ENCODE measurements around the gene TINAG.

The TINAG gene

GRCh38 chr6:54403096-54403495 is 94.9 kb downstream of the TINAG start:
- Histone ChIP-seq H3K79me2 (ENCODE audit: insufficient read depth, low read depth) (no peaks in the 10 kb centered on the region), H2AFZ (ENCODE audit: low read depth) (no peak overlapping the region), H3K27me3 (ENCODE audit: insufficient read depth, low read depth) (no peaks in the 10 kb centered on the region), H3K36me3 (ENCODE audit: insufficient read depth) (no peaks in the 10 kb centered on the region), H3K9ac (no peak overlapping the region), H3K4me3 (IDR thresholded peaks at IDR 0.05; ENCODE audit: insufficient read depth, low read depth, low read length) (no peak overlapping the region), H3K4me2 (no peak overlapping the region), H3K4me1 (ENCODE audit: low read depth, poor library complexity, severe bottlenecking) (no peaks in the 10 kb centered on the region), H3K27ac (no peak overlapping the region), H4K20me1 (ENCODE audit: insufficient read depth) (no peaks in the 10 kb centered on the region)
- TF ChIP-seq, protein P1, sequence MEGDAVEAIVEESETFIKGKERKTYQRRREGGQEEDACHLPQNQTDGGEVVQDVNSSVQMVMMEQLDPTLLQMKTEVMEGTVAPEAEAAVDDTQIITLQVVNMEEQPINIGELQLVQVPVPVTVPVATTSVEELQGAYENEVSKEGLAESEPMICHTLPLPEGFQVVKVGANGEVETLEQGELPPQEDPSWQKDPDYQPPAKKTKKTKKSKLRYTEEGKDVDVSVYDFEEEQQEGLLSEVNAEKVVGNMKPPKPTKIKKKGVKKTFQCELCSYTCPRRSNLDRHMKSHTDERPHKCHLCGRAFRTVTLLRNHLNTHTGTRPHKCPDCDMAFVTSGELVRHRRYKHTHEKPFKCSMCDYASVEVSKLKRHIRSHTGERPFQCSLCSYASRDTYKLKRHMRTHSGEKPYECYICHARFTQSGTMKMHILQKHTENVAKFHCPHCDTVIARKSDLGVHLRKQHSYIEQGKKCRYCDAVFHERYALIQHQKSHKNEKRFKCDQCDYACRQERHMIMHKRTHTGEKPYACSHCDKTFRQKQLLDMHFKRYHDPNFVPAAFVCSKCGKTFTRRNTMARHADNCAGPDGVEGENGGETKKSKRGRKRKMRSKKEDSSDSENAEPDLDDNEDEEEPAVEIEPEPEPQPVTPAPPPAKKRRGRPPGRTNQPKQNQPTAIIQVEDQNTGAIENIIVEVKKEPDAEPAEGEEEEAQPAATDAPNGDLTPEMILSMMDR (conservative IDR thresholded peaks at IDR 0.05; ENCODE audit: low read depth, low read length): no peak

- Histone ChIP-seq H3K27me3 (ENCODE audit: insufficient read depth, low read depth) (no peaks in the 10 kb centered on the region), H3K4me1 (ENCODE audit: low read depth, poor library complexity, severe bottlenecking) (no peaks in the 10 kb centered on the region), H3K4me3 (IDR thresholded peaks at IDR 0.05; ENCODE audit: insufficient read depth, low read depth, low read length) (no peak overlapping the region), H2AFZ (ENCODE audit: low read depth) (no peak overlapping the region), H3K27ac (no peak overlapping the region), H3K79me2 (ENCODE audit: insufficient read depth, low read depth) (no peaks in the 10 kb centered on the region), H3K4me2 (no peak overlapping the region), H3K9ac (no peak overlapping the region), H3K36me3 (ENCODE audit: insufficient read depth) (no peaks in the 10 kb centered on the region), H4K20me1 (ENCODE audit: insufficient read depth) (no peaks in the 10 kb centered on the region)
- TF ChIP-seq, protein P1 (conservative IDR thresholded peaks at IDR 0.05; ENCODE audit: low read depth, low read length): no peak
Measured at GRCh38 chr6:54404791-54405190, 96.5 kb downstream of the TINAG start.

- no peak overlapping the region for H3K27ac ChIP-seq
- no peaks in the 10 kb centered on the region for H3K27me3 ChIP-seq (ENCODE audit: insufficient read depth, low read depth)
- H4K20me1 ChIP-seq (ENCODE audit: insufficient read depth): no peaks in the 10 kb centered on the region; the same call in 1 of the 2 replicates
- H3K9ac ChIP-seq: no peak overlapping the region
- H2AFZ ChIP-seq (ENCODE audit: low read depth): no peak overlapping the region
- H3K4me2 ChIP-seq: no peak overlapping the region
- H3K36me3 ChIP-seq (ENCODE audit: insufficient read depth): no peaks in the 10 kb centered on the region
- TF ChIP-seq, protein P1 (conservative IDR thresholded peaks at IDR 0.05; ENCODE audit: low read depth, low read length): no peak
- no peaks in the 10 kb centered on the region for H3K4me1 ChIP-seq (ENCODE audit: low read depth, poor library complexity, severe bottlenecking)
- no peaks in the 10 kb centered on the region for H3K79me2 ChIP-seq (ENCODE audit: insufficient read depth, low read depth)
- no peak overlapping the region for H3K4me3 ChIP-seq (IDR thresholded peaks at IDR 0.05; ENCODE audit: insufficient read depth, low read depth, low read length)
Measured at GRCh38 chr6:54411767-54412166, 103.5 kb downstream of the TINAG start.

DNA sequence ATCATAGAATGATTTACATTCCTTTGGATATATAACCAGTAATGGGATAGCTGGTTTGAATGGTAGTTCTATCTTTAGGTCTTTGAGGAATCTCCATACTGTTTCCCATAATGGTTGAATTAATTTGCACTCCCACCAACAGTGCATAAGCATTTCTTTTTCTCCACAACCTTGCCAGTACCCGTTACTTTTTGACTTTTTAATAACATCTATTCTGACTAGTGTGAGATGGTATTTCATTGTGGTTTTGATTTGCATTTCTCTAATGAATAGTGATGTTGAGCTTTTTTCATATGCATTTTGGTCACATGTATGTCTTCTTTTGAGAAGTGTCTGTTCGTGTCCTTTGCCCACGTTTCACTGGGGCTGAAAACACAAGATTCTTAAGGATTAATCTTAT is 107.3 kb downstream of the TINAG start:
- H3K4me3 ChIP-seq (IDR thresholded peaks at IDR 0.05; ENCODE audit: insufficient read depth, low read depth, low read length): no peak overlapping the region
- no peaks in the 10 kb centered on the region for H3K36me3 ChIP-seq (ENCODE audit: insufficient read depth)
- H3K79me2 ChIP-seq (ENCODE audit: insufficient read depth, low read depth): no peaks in the 10 kb centered on the region
- TF ChIP-seq, protein P1 (conservative IDR thresholded peaks at IDR 0.05; ENCODE audit: low read depth, low read length): no peak
- H3K4me2 ChIP-seq: no peak overlapping the region
- H3K4me1 ChIP-seq (ENCODE audit: low read depth, poor library complexity, severe bottlenecking): no peaks in the 10 kb centered on the region
- H3K27me3 ChIP-seq (ENCODE audit: insufficient read depth, low read depth): no peaks in the 10 kb centered on the region
- H3K9ac ChIP-seq: no peak overlapping the region
- H4K20me1 ChIP-seq (ENCODE audit: insufficient read depth): no peaks in the 10 kb centered on the region; the same call in 1 of the 2 replicates
- H3K27ac ChIP-seq: no peak overlapping the region
- H2AFZ ChIP-seq (ENCODE audit: low read depth): no peak overlapping the region

Measured in KMS-11 (cell line).